GM19372 (cell line): ENCODE data around the gene THY1.
"Not testable (repeated sequence)": the region's sequence is repeated elsewhere in the genome, so short reads cannot be mapped to it uniquely, and the experiment has no call there.

ENCODE experiments used
- ATAC-seq: cut with Tn5 transposase; IDR thresholded peaks from one replicate; pipeline ENCODE4 v1.9.1; 2021; ENCODE audit warnings: mild to moderate bottlenecking, low read depth, moderate library complexity; ENCODE audit not compliant: unreplicated experiment

Gene THY1

GRCh38 chr11:119446434-119446833 lies 23.5 kb upstream of the THY1 start:
- no peak for ATAC-seq

GRCh38 chr11:119445850-119446249 lies 22.9 kb upstream of the THY1 start:
- ATAC-seq = no peak

GRCh38 chr11:119445379-119445778 lies 22.4 kb upstream of the THY1 start:
- ATAC-seq = no peak

- ATAC-seq = no peak
Observed at GRCh38 chr11:119441898-119442243, 18.9 kb upstream of the THY1 start.

- no peak for ATAC-seq
Observed at GRCh38 chr11:119438599-119438998, 15.6 kb upstream of the THY1 start.

GRCh38 chr11:119437521-119437920 lies 14.5 kb upstream of the THY1 start:
- ATAC-seq = not testable (repeated sequence)

GRCh38 chr11:119436711-119437110 lies 13.7 kb upstream of the THY1 start:
- no peak for ATAC-seq

- ATAC-seq = no peak
Observed at GRCh38 chr11:119436093-119436492, 13.1 kb upstream of the THY1 start.

GRCh38 chr11:119434591-119435330 lies 11.8 kb upstream of the THY1 start:
- ATAC-seq = no peak

GRCh38 chr11:119433358-119433725 lies 10.4 kb upstream of the THY1 start:
- ATAC-seq = no peak

GRCh38 chr11:119432484-119433357 lies 9.7 kb upstream of the THY1 start:
- ATAC-seq = no peak

GRCh38 chr11:119431523-119431922 lies 8.6 kb upstream of the THY1 start:
- ATAC-seq = no peak

- no peak for ATAC-seq
Observed at GRCh38 chr11:119427279-119427678, 4.3 kb upstream of the THY1 start.

- ATAC-seq = no peak
Observed at GRCh38 chr11:119426142-119426541, 3.2 kb upstream of the THY1 start.

- no peak for ATAC-seq
Observed at GRCh38 chr11:119424775-119425174, 1.8 kb upstream of the THY1 start.

- ATAC-seq = no peak
Observed at GRCh38 chr11:119424276-119424675, 1.3 kb upstream of the THY1 start.

- no peak for ATAC-seq
Observed at GRCh38 chr11:119423509-119424254, 710 bp upstream of the THY1 start.

GRCh38 chr11:119421941-119422808 lies 797 bp downstream of the THY1 start:
- ATAC-seq = no peak

- no peak for ATAC-seq
Observed at GRCh38 chr11:119421351-119421750, 1.6 kb downstream of the THY1 start.

GRCh38 chr11:119420631-119421030 lies 2.3 kb downstream of the THY1 start:
- no peak for ATAC-seq
